GM18907 (cell line): Measurements from ENCODE around the gene MCTP1.
A peak's percentile ranks its signal among the peaks of the same experiment; 100 is the strongest.

Experiments used
- ATAC-seq: cut with Tn5 transposase; IDR thresholded peaks from one replicate; pipeline ENCODE4 v1.9.1; 2021; ENCODE audit warnings: mild to moderate bottlenecking, moderate library complexity; ENCODE audit not compliant: unreplicated experiment

Gene MCTP1

DNA sequence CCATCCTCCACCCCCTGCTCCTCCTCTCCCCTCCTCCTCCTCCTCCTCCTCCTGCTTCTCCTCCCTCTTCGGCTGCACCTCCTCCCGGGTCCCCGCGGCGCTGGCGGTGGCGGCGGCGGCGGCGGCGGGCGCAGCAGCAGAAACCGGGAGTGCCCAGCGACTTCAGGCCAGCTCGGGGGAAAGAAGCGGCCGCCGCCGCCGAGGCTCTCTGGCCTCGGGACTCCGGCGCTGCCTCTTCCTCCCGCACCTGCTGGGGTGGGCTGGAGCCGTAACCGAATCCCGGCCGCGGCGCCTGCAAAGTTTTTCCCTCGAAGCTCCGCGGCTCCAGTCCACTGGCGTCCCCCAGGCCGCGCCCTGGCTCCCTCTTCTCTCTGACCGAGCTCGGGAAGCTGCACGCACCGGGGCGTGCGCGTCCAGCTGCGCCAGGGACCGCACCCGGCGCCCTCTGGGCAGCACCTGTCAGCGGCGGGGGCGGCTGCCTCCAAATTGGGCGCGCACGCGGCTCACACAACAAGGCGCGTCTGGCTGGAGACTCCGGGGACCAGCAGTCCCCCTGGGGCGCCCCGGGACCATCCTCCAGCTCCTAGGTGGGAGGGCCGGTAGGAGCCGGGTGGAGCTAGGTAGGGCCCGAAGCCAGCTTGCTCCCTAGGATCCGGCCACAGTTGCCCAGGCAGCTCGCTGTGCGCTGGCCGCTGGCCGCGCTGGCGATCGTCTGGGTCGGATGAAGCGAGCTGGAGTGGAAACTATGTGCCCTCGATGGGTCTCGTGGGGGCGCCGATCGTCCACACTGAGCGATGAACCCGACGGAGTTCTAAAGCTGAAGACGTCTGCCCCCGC lies at the start of gene MCTP1:
Gene MCTP1 (minus strand): TSS at position 523 of the 837 bp plus-strand sequence.
- ATAC-seq: peak; percentile 28

DNA sequence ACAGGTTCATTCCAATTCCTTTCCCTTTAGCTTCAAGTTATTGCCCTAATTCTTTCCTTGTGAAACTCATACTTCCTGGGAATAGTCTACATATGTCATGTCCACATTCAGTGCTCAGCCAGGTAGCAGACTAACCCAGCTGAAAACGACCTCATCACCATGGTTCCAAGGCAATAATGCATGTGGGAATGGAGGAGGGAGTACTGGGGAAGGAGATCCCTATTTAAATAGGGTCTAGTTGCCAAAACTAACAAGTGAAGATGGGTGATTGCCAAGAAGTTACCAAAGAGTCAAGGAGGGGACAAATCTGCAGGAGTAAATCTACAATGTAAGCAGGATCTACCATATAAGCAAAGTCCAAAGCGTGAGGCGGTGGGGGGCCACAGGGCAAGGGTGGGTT lies 47.3 kb upstream of the MCTP1 start:
- ATAC-seq: no peak

DNA sequence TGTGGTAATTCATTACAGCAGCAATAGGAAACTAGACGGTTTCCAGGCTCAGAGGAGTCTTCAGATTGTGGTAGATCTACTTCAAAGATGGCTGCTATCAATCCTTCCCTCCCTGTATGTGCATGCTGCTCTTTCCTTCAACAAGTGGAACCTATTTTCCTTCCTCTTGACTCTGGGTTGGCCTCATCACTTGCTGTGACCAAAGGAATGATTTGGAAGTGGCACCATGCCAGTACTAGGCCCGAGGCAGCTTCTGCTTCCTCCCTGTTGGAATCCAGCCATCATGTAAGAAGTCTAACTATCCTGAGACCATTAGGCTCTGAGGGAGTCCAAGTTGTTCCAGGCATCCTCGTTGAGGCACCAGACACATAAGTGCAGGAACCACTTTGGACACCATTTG lies 46.5 kb upstream of the MCTP1 start:
- ATAC-seq: no peak

DNA sequence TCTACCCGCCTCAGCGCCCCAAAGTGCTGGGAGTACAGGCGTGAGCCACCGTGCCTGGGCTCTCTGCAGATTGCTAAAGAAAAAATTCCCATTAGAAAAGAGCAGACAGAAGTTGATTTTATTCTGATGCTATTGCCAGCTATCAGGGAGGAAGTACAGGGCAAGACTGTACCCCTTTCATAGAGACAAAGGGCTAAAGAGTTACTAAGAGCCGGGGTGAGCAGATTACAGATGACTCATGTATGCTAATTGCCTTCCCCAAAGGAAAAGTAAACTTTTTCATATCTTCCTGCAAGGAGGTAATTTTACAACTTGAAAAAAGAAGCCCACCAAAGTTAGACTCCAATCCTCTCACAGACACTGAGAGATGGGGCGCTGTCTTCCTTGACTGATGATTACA lies 42.3 kb upstream of the MCTP1 start:
- no peak for ATAC-seq

- ATAC-seq: no peak
These were observed 32.8 kb upstream of the MCTP1 start for GRCh38 chr5:95317687-95318086.

GRCh38 chr5:95317085-95317484 lies 32.2 kb upstream of the MCTP1 start:
- ATAC-seq: no peak

- no peak for ATAC-seq
These were observed 19.8 kb upstream of the MCTP1 start for GRCh38 chr5:95304711-95305110.

GRCh38 chr5:95298651-95299050 lies 13.8 kb upstream of the MCTP1 start:
- ATAC-seq: no peak

DNA sequence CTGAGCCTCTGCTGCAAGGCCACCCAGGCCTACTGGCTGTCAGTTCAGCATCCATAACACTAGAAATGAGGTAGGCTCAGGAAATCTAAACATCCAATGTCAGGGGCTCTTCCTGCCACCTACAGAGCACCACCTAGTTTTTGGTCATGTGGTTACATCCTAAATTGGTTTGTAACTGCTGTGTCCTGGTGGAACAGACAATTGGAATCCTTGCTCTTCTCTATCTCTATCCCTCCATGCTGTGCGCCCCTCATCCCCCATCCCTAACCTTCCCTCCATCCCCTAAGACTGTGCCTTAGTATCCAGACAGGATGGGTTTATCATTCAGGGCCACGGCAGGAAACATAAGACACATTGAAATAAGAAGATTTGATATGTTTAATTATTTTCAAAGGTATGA lies 11.4 kb upstream of the MCTP1 start:
- no peak for ATAC-seq

DNA sequence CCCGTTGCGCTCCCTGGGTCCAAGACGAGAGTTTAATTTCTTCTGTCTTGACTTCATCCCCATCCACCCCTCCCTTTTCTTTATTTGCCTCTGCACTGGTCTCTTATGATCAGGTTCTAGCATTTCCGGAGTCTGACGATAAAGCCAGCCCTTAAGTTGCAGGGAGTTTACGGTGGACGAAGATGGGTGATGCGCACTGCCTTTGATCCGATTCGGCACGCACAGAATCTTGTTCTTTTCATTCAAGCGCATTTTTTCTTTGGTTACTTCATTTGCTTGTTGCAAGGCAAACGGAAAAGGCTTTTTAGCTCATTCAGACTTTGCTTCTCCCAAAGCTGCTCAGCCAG lies 488 bp upstream of the MCTP1 start:
- no peak for ATAC-seq

DNA sequence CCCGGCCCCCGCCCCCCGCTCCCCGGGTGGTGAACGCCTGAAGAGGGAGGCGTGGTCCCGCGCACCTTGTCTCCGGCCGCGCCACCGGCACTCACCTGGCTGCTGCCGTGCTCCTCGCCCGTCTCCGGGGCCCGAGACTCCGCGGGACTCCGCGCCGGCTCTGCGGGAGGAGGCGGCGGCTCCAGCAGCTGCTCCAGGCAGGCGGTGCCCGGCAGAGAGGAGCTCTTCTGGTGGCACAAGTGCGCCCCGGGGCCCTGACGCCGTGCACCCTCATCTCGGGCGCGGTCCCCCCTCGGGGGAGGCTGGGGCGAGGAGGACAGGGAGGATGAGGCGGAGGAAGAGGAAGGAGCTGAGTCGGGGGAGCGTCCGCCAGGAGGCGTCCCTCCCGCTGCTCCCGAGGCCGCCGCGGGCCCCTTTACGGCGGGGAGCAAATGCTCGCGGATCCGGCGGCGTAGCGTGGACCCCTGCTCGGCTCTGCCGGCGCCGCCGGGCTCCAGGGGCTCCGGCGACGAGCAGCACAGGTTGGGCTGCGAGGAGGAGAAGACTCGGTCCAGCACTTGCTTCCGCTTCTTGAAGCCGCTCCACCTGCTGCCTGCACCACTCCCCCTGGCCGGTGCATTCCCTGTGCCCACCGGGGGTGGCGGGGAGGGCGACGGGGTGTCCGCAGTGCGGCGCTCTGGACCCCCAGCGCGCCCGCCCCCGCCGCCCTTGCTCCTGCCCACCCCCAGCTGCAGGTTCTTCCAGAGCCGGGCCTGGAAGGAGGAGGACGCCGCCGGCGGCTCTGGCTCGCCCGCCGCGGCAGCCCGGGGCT lies 928 bp downstream of the MCTP1 start:
- ATAC-seq: peak; percentile 66

- ATAC-seq: no peak
These were observed 1.8 kb downstream of the MCTP1 start for GRCh38 chr5:95283022-95283615.

DNA sequence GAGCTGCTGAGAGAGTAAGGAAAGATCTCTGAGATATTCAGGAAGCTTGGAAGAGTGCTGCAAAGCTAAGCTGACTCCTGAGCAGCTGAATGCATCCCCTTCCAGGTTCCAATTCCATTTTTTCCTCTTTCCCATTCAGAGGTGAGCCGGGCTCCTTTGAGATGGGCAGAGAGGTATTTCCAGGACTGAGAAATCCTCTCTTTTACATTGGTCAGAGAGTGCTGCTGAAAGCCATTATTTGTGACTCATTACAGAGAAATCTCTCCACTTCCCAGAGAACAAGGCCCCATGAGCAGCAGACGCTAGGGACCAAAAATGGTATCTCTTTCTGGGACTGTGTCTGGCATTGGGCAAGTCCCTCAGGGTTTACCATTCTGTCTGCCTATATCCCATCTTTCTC lies 3.7 kb downstream of the MCTP1 start:
- ATAC-seq: no peak

- no peak for ATAC-seq
These were observed 4.3 kb downstream of the MCTP1 start for GRCh38 chr5:95280401-95281095.

DNA sequence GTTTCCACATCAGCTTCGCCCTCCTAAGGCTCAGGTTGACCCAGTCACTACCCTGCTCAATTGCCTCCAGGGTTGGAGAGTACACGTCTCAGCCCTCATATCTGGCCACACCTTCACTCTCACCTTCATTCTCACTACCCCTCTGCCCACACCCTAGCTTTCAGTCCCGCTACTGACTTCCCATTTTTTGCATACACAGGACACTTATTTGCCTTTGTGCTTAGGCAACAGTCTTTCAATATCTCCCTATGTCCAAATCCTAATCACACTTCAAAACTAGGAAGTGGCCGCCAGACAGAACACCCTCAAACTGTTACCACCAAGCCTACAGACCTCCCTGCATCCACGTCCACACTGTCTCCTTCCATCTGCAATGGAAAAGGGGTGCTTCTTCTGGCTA lies 10.9 kb downstream of the MCTP1 start:
- ATAC-seq: no peak

- ATAC-seq: no peak
These were observed 12.5 kb downstream of the MCTP1 start for GRCh38 chr5:95272316-95272929.

- no peak for ATAC-seq
These were observed 21.8 kb downstream of the MCTP1 start for GRCh38 chr5:95262933-95263660.

GRCh38 chr5:95261437-95262175 lies 23.3 kb downstream of the MCTP1 start:
- ATAC-seq: no peak

GRCh38 chr5:95256991-95257390 lies 27.9 kb downstream of the MCTP1 start:
- no peak for ATAC-seq
